Hepatocyte (in vitro differentiated cells): ENCODE measurements around the gene URM1. TPM values are rescaled to one million over a fixed set of nuclear protein-coding genes. Genes with fewer than 3 reads are reported as not detected.

Source experiments
- DNase-seq: peaks from one replicate; pipeline ENCODE4 v3.0.0-alpha.2; 2016; ENCODE audit warnings: low spot score
- H2AFZ ChIP-seq: fragments of 200-600 bp; sonication (generic); 2 replicates; pipeline ENCODE4 v1.6.0; 2016; ENCODE audit warnings: antibody characterized with exemption, mild to moderate bottlenecking
- H3K27ac ChIP-seq: fragments of 200-600 bp; sonication (generic); 2 replicates; pipeline ENCODE4 v1.5.1; 2016; ENCODE audit warnings: mild to moderate bottlenecking
- H3K27me3 ChIP-seq: fragments of 200-600 bp; sonication (generic); 2 replicates; pipeline ENCODE4 v1.6.1; 2016
- H3K36me3 ChIP-seq: fragments of 200-600 bp; sonication (generic); replicated peaks from 2 replicates; pipeline ENCODE4 v1.5.1; 2016; ENCODE audit warnings: low read depth; ENCODE audit not compliant: insufficient read depth
- H3K4me1 ChIP-seq: fragments of 200-600 bp; sonication (generic); 2 replicates; pipeline ENCODE4 v1.5.1; 2016; ENCODE audit warnings: mild to moderate bottlenecking, moderate library complexity; ENCODE audit not compliant: insufficient read depth
- H3K4me2 ChIP-seq: fragments of 200-600 bp; sonication (generic); 2 replicates; pipeline ENCODE4 v1.6.0; 2016
- H3K4me3 ChIP-seq: fragments of 200-600 bp; sonication (generic); 2 replicates; pipeline ENCODE4 v1.5.1; 2016; ENCODE audit warnings: mild to moderate bottlenecking
- H3K79me2 ChIP-seq: fragments of 200-600 bp; sonication (generic); 2 replicates; pipeline ENCODE4 v1.6.0; 2017; ENCODE audit warnings: mild to moderate bottlenecking
- H3K9me2 ChIP-seq: fragments of 200-600 bp; sonication (generic); replicated peaks from 2 replicates; pipeline ENCODE4 v1.6.0; 2017; ENCODE audit warnings: mild to moderate bottlenecking; ENCODE audit not compliant: insufficient read depth
- H3K9me3 ChIP-seq: fragments of 200-600 bp; sonication (generic); 2 replicates; pipeline ENCODE4 v1.5.1; 2016; ENCODE audit warnings: low read depth, mild to moderate bottlenecking
- H4K20me1 ChIP-seq: fragments of 200-600 bp; sonication (generic); 2 replicates; pipeline ENCODE4 v1.6.0; 2016; ENCODE audit warnings: mild to moderate bottlenecking; ENCODE audit not compliant: insufficient read depth, poor library complexity, severe bottlenecking
- CTCF ChIP-seq: fragments of 200-600 bp; sonication (generic); IDR thresholded peaks from 2 replicates; pipeline ENCODE4 v1.5.1; 2016; ENCODE audit warnings: antibody characterized with exemption, mild to moderate bottlenecking; ENCODE audit not compliant: poor library complexity
- EZH2 ChIP-seq: fragments of 200-600 bp; sonication (generic); IDR thresholded peaks from 2 replicates; pipeline ENCODE4 v1.6.1; 2016; ENCODE audit warnings: antibody characterized with exemption, mild to moderate bottlenecking, borderline replicate concordance
- EZH2phosphoT487 ChIP-seq: fragments of 200-600 bp; sonication (generic); IDR thresholded peaks from one replicate; pipeline ENCODE4 v1.6.1; 2018; ENCODE audit warnings: antibody characterized with exemption, mild to moderate bottlenecking, low read depth, moderate library complexity; ENCODE audit not compliant: unreplicated experiment, severe bottlenecking
- WGBS: methylation state at CpG from one replicate; pipeline ENCODE4 v1.1.6; 2016; ENCODE audit warnings: low lambda C conversion rate; ENCODE audit errors: missing lambda C conversion rate; 5-methylcytosine and 5-hydroxymethylcytosine counted together
- polyA plus RNA-seq: library from polyadenylated mRNA; unstranded; fragments of >200 nt; fragmentation: Nextera tagmentation; extraction: Ambion mirVana; gene quantifications from 2 replicates; pipeline ENCODE4 v1.2.1, GENCODE V29; 2016
- total RNA-seq: library from RNA; depleted of rRNA; stranded (reverse); fragments of >200 nt; gene quantifications from 2 replicates; pipeline ENCODE4 v1.2.3, GENCODE V29; 2014

Gene URM1
- total and polyA plus RNA-seq, 2 experiments from 2014 or later = 32.7 to 55.7 TPM

DNA sequence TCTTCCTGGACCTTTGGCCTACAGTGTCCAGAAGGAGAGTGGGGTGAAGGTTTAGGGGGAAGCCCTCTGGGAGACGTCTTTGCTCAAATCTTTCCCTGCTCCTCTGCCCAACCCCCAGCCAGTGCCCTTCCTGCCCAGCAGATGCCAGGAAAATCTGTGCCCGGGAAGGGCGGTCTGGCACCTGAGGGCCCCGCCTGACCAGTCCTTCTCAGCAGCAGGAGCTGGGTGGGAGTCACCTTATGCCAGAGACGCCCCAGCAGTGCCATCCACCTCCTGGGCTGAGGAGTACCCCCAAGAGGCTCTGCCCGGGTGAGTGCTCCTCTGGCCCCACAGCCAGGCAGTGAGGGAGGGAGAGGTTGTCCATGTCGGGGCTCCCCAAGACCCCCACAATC lies 34.6 kb downstream of the URM1 start:
- 86% methylated on average over 6 of the region's 7 CpGs for WGBS
- Histone ChIP-seq H2AFZ (no peak overlapping the region), H3K27me3 (peaks cover 19% of the 10 kb centered on the region), H3K4me3 (no peak overlapping the region), H3K4me1 (no peaks in the 10 kb centered on the region), H3K4me2 (no peak overlapping the region), H3K36me3 (no peaks in the 10 kb centered on the region), H3K79me2 (no peaks in the 10 kb centered on the region), H3K9me2 (no peaks in the 10 kb centered on the region), H4K20me1 (no peaks in the 10 kb centered on the region), H3K27ac (no peak overlapping the region), H3K9me3 (no peaks in the 10 kb centered on the region)
- no peak for DNase-seq
- no peak for TF ChIP-seq EZH2phosphoT487
- TF ChIP-seq CTCF = no peak
- no peak for TF ChIP-seq EZH2

GRCh38 chr9:128406848-128407391 lies 35.7 kb downstream of the URM1 start:
- H2AFZ ChIP-seq = no peak overlapping the region
- no peak overlapping the region for H3K4me3 ChIP-seq
- no peak for DNase-seq
- no peak overlapping the region for H3K4me2 ChIP-seq
- no peaks in the 10 kb centered on the region for H3K9me2 ChIP-seq
- no peaks in the 10 kb centered on the region for H4K20me1 ChIP-seq
- WGBS = 77% methylated on average over 9 of the region's 9 CpGs
- H3K4me1 ChIP-seq = no peaks in the 10 kb centered on the region
- peaks cover 19% of the 10 kb centered on the region for H3K27me3 ChIP-seq
- no peaks in the 10 kb centered on the region for H3K36me3 ChIP-seq
- no peak overlapping the region for H3K27ac ChIP-seq
- H3K79me2 ChIP-seq = no peaks in the 10 kb centered on the region
- H3K9me3 ChIP-seq = no peaks in the 10 kb centered on the region
- TF ChIP-seq EZH2phosphoT487 = no peak
- TF ChIP-seq CTCF = no peak
- TF ChIP-seq EZH2 = no peak

- Histone ChIP-seq H3K36me3 (no peaks in the 10 kb centered on the region), H3K27me3 (peaks cover 19% of the 10 kb centered on the region), H3K4me3 (no peak overlapping the region), H3K79me2 (no peaks in the 10 kb centered on the region), H3K27ac (no peak overlapping the region), H3K9me2 (no peaks in the 10 kb centered on the region), H3K4me1 (no peaks in the 10 kb centered on the region), H3K4me2 (no peak overlapping the region), H4K20me1 (no peaks in the 10 kb centered on the region), H2AFZ (no peak overlapping the region), H3K9me3 (no peaks in the 10 kb centered on the region)
- DNase-seq = no peak
- WGBS = 32% methylated on average over 24 of the region's 26 CpGs
- TF ChIP-seq EZH2phosphoT487 = no peak
- TF ChIP-seq EZH2 = no peak
- TF ChIP-seq CTCF = no peak
Measured at GRCh38 chr9:128408963-128409431, 37.8 kb downstream of the URM1 start.
